Effector memory CD4-positive, alpha-beta T cell (primary cell): ENCODE measurements around the gene NAXE.
"Not testable (repeated sequence)": the region's sequence is repeated elsewhere in the genome, so short reads cannot be mapped to it uniquely, and the experiment has no call there.

Experiments
- DNase-seq, 3 donors: peaks; one replicate each; pipeline ENCODE4 v3.0.0-alpha.2; 2020
- H3K27ac ChIP-seq: 2 replicates; pipeline ENCODE4 v1.7.0; 2013; ENCODE audit warnings: mild to moderate bottlenecking, low read length, moderate library complexity; ENCODE audit not compliant: insufficient read depth, poor library complexity, severe bottlenecking
- H3K27me3 ChIP-seq: replicated peaks from 2 replicates; pipeline ENCODE4 v1.7.0; 2013; ENCODE audit warnings: mild to moderate bottlenecking, low read length; ENCODE audit not compliant: insufficient read depth, control insufficient read depth, poor library complexity, severe bottlenecking
- H3K36me3 ChIP-seq: 2 replicates; pipeline ENCODE4 v1.7.0; 2013; ENCODE audit warnings: mild to moderate bottlenecking, low read length, moderate library complexity; ENCODE audit not compliant: control insufficient read depth, insufficient read depth
- H3K4me1 ChIP-seq: 2 replicates; pipeline ENCODE4 v1.7.0; 2013; ENCODE audit warnings: low read length, mild to moderate bottlenecking; ENCODE audit not compliant: control insufficient read depth, insufficient read depth, poor library complexity, severe bottlenecking
- H3K4me3 ChIP-seq: 2 replicates; pipeline ENCODE4 v1.7.0; 2013; ENCODE audit warnings: low read length, low read depth, mild to moderate bottlenecking; ENCODE audit not compliant: insufficient read depth, poor library complexity, severe bottlenecking
- H3K9me3 ChIP-seq: 2 replicates; pipeline ENCODE4 v1.7.0; 2013; ENCODE audit warnings: mild to moderate bottlenecking, low read length, moderate library complexity; ENCODE audit not compliant: control insufficient read depth

NAXE gene

GRCh38 chr1:156551869-156552268, 39.7 kb upstream of the NAXE start:
- Histone ChIP-seq H3K4me3 (no peak overlapping the region), H3K36me3 (no peaks in the 10 kb centered on the region), H3K27me3 (no peaks in the 10 kb centered on the region), H3K4me1 (no peaks in the 10 kb centered on the region), H3K9me3 (no peaks in the 10 kb centered on the region), H3K27ac (no peak overlapping the region)
- no peak for DNase-seq

GRCh38 chr1:156552518-156552917, 39.1 kb upstream of the NAXE start:
- H3K27ac ChIP-seq = no peak overlapping the region
- no peak for DNase-seq
- H3K4me3 ChIP-seq = no peak overlapping the region
- H3K4me1 ChIP-seq = no peaks in the 10 kb centered on the region
- no peaks in the 10 kb centered on the region for H3K9me3 ChIP-seq
- H3K27me3 ChIP-seq = no peaks in the 10 kb centered on the region
- no peaks in the 10 kb centered on the region for H3K36me3 ChIP-seq

DNA sequence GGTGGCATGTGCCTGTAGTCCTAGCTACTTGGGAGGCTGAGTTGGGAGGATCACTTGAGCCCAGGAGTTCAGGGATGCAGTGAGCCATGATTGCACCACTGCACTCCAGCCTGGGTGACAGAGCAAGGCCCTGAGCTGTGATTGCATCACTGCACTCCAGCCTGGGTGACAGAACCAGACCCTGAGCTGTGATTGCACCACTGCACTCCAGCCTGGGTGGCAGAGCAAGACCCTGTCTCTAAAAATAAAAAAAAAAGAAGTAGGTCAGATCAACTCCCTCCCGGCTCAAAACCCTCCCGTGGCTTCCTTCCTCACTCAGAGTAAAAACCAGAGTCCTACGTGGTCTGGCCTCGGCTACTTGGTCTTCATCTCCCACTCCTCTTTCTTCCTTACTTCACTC, 38.6 kb upstream of the NAXE start:
- H3K27me3 ChIP-seq, H3K9me3 ChIP-seq, H3K4me3 ChIP-seq, H3K4me1 ChIP-seq, H3K27ac ChIP-seq, DNase-seq, H3K36me3 ChIP-seq: not testable (repeated sequence)

GRCh38 chr1:156553860-156554485, 37.6 kb upstream of the NAXE start:
- DNase-seq = no peak
- no peak overlapping the region for H3K4me3 ChIP-seq
- H3K9me3 ChIP-seq = no peaks in the 10 kb centered on the region
- H3K36me3 ChIP-seq = no peaks in the 10 kb centered on the region
- H3K4me1 ChIP-seq = no peaks in the 10 kb centered on the region
- H3K27me3 ChIP-seq = no peaks in the 10 kb centered on the region
- no peak overlapping the region for H3K27ac ChIP-seq

GRCh38 chr1:156554971-156555370, 36.6 kb upstream of the NAXE start:
- Histone ChIP-seq H3K27ac (no peak overlapping the region), H3K9me3 (no peaks in the 10 kb centered on the region), H3K4me3 (no peak overlapping the region), H3K4me1 (no peaks in the 10 kb centered on the region), H3K27me3 (no peaks in the 10 kb centered on the region), H3K36me3 (no peaks in the 10 kb centered on the region)
- DNase-seq = no peak

GRCh38 chr1:156555715-156556114, 35.9 kb upstream of the NAXE start:
- Histone ChIP-seq H3K36me3 (no peaks in the 10 kb centered on the region), H3K27ac (no peak overlapping the region), H3K4me1 (no peaks in the 10 kb centered on the region), H3K9me3 (no peaks in the 10 kb centered on the region), H3K4me3 (no peak overlapping the region), H3K27me3 (no peaks in the 10 kb centered on the region)
- DNase-seq = no peak

GRCh38 chr1:156556354-156556753, 35.2 kb upstream of the NAXE start:
- H3K9me3 ChIP-seq = no peaks in the 10 kb centered on the region
- H3K4me3 ChIP-seq = no peak overlapping the region
- H3K27me3 ChIP-seq = no peaks in the 10 kb centered on the region
- no peak overlapping the region for H3K27ac ChIP-seq
- H3K36me3 ChIP-seq = no peaks in the 10 kb centered on the region
- no peak for DNase-seq
- no peaks in the 10 kb centered on the region for H3K4me1 ChIP-seq

DNA sequence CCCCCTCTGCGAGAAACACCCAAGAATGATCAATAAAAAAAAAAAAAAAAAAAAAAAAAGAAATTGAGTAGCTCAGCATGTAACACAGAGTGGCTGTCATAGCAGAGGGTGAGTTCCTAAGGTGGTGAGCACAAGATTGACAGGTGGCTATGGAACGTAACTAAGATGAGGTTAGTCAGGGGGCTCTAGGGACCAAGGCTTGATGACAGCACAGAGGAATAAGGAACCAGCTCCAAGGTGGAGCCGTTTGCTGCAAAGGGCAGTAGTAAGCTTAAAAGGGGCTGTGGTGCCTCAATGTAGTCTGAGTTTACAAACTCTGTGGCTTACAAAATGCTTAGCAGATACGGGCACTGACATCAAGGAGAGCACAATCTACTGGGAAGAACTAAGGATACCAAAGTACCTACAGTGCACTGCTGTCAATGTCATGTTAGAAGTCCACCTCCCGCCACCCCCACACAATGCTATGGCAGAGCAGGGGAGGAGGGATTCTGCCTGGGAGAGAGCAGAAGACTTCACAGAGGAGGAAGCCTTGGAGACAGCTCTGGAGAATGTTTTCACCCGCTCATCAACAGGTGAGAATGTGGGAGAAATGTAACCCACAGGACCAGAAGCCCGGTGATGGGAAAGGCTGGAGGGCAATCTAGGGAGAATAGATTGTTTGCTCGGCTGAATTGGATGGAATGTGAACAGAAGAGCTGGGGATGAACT, 32.3 kb upstream of the NAXE start:
- Histone ChIP-seq H3K4me1 (no peaks in the 10 kb centered on the region), H3K27ac (no peak overlapping the region), H3K4me3 (no peak overlapping the region), H3K9me3 (no peaks in the 10 kb centered on the region), H3K36me3 (no peaks in the 10 kb centered on the region), H3K27me3 (no peaks in the 10 kb centered on the region)
- DNase-seq = no peak

DNA sequence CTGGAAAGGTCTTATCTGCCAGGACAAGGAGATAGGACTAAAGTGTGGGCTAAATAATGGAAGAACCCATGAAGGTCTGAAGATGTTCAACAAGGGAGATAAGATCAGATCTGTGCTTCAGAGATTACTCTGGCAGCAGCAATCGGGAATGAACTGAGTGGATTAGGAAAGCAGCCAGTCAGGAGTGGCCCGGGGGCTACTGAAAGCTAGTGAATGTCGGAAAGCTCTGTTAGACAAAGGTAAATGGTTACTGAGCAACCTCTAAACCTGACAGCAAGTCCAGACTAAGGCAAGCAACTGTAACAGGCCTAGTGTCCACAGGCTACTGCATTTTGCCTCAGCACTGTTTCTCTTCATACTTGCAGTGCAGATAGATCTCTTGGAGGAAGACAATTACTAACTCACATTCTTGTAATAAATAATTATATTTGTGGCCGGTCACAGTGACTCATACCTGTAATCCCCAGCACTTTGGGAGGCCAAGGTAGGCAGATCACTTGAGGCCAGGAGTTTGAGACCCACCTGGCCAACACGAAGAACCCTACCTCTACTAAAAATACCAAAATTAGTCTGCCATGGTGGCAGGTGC, 31.7 kb upstream of the NAXE start:
- Histone ChIP-seq H3K27me3 (no peaks in the 10 kb centered on the region), H3K9me3 (no peaks in the 10 kb centered on the region), H3K4me3 (no peak overlapping the region), H3K36me3 (no peaks in the 10 kb centered on the region), H3K4me1 (no peaks in the 10 kb centered on the region), H3K27ac (no peak overlapping the region)
- DNase-seq = no peak

DNA sequence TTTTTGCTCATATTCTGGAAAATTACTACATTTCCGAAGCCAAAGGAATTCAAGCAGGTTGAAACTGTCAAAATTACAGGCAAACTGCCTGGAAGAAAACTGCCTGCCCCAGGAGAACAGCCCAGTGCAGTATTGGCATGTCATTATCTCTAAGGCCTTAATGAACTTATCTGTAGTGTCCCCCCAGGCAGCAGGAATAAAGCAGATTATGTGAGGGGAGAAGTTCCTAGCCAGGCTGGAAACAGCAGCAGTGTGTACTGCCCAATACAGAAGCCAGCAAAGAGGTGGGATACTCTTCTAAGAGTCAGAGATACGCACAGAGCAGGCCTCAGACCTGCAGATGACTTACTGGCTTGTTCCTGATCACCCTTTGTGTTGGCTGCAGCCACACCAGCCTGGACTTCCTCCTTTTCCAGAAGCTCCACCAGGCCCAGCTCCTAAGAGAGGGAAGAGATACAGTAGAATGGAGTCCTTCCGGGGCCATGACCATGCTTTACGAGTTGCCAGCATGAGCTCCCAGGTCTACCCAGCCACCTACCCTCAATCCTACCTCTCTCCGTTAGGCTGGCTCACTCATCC, 30.9 kb upstream of the NAXE start:
- no peaks in the 10 kb centered on the region for H3K4me1 ChIP-seq
- no peaks in the 10 kb centered on the region for H3K36me3 ChIP-seq
- H3K27ac ChIP-seq = no peak overlapping the region
- DNase-seq = no peak
- H3K27me3 ChIP-seq = no peaks in the 10 kb centered on the region
- H3K4me3 ChIP-seq = no peak overlapping the region
- H3K9me3 ChIP-seq = no peaks in the 10 kb centered on the region
